Suprapubic skin (tissue), 4 donors: ENCODE measurements around the gene EYA3. TPM values are rescaled to one million over a fixed set of nuclear protein-coding genes. Genes with fewer than 3 reads are reported as not detected.

Experiments
- DNase-seq, 2 donors: peaks; one replicate each; pipeline ENCODE4 v3.0.0-alpha.2; 2019; ENCODE audit warnings: low spot score in 2 of 2
- H3K27ac ChIP-seq: fragments of 200-600 bp; sonication (generic); one replicate; pipeline ENCODE4 v1.5.1; 2019
- H3K27me3 ChIP-seq: fragments of 200-600 bp; sonication (generic); one replicate; pipeline ENCODE4 v1.5.1; 2019
- H3K36me3 ChIP-seq: fragments of 200-600 bp; sonication (generic); one replicate; pipeline ENCODE4 v1.5.1; 2019
- H3K4me1 ChIP-seq: fragments of 200-600 bp; sonication (generic); one replicate; pipeline ENCODE4 v1.5.1; 2019
- H3K4me3 ChIP-seq: fragments of 200-600 bp; sonication (generic); one replicate; pipeline ENCODE4 v1.5.1; 2019; ENCODE audit warnings: mild to moderate bottlenecking
- H3K9me3 ChIP-seq: fragments of 200-600 bp; sonication (generic); one replicate; pipeline ENCODE4 v1.5.1; 2019
- EP300 ChIP-seq: sonication (generic); formaldehyde crosslinking; IDR thresholded peaks from one replicate; pipeline ENCODE4 v1.6.1; 2017; ENCODE audit warnings: antibody characterized with exemption
- POLR2A ChIP-seq, 2 donors: fragments of 450-650 bp; IDR thresholded peaks; one replicate each; pipeline ENCODE4 v1.6.1; 2017; ENCODE audit warnings: antibody characterized with exemption in 2 of 2, mild to moderate bottlenecking in 2 of 2, moderate library complexity in 2 of 2
- POLR2AphosphoS5 ChIP-seq, 3 donors: sonication (generic); formaldehyde crosslinking; IDR thresholded peaks; one replicate each; pipeline ENCODE4 v1.6.1; 2017; ENCODE audit warnings: antibody characterized with exemption in 3 of 3
- WGBS: methylation state at CpG from one replicate; pipeline ENCODE4 v1.1.5; 2018; 5-methylcytosine and 5-hydroxymethylcytosine counted together
- total RNA-seq, 4 donors: library from RNA; depleted of rRNA; stranded (reverse); fragments of >200 nt; gene quantifications; one replicate each; pipeline ENCODE4 v1.1.0, GENCODE V29; 2016
- TF ChIP-seq, protein P1 (sequence below), 2 donors: fragments of 200-600 bp in 1 of 2; fragments of 450-650 bp in 1 of 2; sonication (generic) in 1 of 2; IDR thresholded peaks; one replicate each; pipeline ENCODE4 v1.5.1; 2016 to 2019; ENCODE audit warnings: antibody characterized with exemption in 2 of 2, mild to moderate bottlenecking in 1 of 2, moderate library complexity in 1 of 2

Gene EYA3
- total RNA-seq, 4 donors from 2014 or later: 15.4 to 20.3 (median 17.2) TPM

DNA sequence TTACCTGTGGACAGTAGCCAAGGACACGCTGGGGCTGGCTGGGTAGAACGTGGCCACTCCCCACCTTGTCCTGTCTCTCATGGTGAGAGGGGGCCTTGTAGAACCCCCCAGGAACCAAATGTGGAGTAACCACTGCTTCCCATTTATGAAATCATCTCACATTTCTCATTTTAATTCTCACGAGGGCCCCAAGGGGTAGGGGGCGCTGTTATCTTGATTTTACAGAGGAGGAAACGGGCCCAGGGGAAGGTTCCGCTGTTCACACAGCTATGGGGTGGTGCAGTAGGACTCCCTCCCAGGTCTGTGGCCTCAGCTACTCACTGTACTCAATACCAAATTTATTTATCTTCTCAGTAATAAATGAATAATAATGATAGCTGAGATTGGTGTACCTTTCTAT lies 148.1 kb downstream of the EYA3 start:
- Histone ChIP-seq H3K4me1 (peaks cover 4% of the 10 kb centered on the region), H3K9me3 (no peaks in the 10 kb centered on the region), H3K36me3 (no peaks in the 10 kb centered on the region), H3K27ac (no peak overlapping the region), H3K4me3 (no peak overlapping the region), H3K27me3 (peaks cover under 1% of the 10 kb centered on the region)
- TF ChIP-seq POLR2A (IDR thresholded peaks at IDR 0.05) (no peak), POLR2AphosphoS5 (IDR thresholded peaks at IDR 0.05) (no peak), EP300 (no peak)
- TF ChIP-seq, protein P1, sequence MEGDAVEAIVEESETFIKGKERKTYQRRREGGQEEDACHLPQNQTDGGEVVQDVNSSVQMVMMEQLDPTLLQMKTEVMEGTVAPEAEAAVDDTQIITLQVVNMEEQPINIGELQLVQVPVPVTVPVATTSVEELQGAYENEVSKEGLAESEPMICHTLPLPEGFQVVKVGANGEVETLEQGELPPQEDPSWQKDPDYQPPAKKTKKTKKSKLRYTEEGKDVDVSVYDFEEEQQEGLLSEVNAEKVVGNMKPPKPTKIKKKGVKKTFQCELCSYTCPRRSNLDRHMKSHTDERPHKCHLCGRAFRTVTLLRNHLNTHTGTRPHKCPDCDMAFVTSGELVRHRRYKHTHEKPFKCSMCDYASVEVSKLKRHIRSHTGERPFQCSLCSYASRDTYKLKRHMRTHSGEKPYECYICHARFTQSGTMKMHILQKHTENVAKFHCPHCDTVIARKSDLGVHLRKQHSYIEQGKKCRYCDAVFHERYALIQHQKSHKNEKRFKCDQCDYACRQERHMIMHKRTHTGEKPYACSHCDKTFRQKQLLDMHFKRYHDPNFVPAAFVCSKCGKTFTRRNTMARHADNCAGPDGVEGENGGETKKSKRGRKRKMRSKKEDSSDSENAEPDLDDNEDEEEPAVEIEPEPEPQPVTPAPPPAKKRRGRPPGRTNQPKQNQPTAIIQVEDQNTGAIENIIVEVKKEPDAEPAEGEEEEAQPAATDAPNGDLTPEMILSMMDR (IDR thresholded peaks at IDR 0.05): no peak
- DNase-seq: no peak
- 57% methylated on average over 6 of the region's 6 CpGs for WGBS

DNA sequence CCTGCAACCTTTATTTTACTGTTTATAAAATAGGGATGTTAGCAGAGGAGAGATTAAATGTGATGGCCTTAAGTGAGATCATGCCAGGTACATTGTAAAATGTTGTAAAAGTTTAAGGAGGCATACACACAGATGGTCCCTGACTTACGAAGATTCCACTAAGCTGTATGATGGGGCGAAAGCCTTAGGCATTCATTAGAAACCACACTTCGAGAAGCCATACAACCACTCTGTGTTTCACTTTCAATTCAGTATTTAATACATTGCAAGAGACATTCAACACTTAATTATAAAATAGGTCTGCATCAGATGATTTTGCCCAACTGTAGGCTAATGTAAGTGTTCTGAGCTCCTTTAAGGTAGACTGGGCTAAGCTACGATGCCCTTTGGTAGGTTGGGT lies 149.9 kb downstream of the EYA3 start:
- Histone ChIP-seq H3K27ac (no peak overlapping the region), H3K4me3 (no peak overlapping the region), H3K36me3 (no peaks in the 10 kb centered on the region), H3K9me3 (no peaks in the 10 kb centered on the region), H3K27me3 (peaks cover 6% of the 10 kb centered on the region), H3K4me1 (peaks cover 10% of the 10 kb centered on the region)
- no peak for TF ChIP-seq POLR2A (IDR thresholded peaks at IDR 0.05)
- WGBS: 91% methylated on average over 4 of the region's 4 CpGs
- no peak for DNase-seq

DNA sequence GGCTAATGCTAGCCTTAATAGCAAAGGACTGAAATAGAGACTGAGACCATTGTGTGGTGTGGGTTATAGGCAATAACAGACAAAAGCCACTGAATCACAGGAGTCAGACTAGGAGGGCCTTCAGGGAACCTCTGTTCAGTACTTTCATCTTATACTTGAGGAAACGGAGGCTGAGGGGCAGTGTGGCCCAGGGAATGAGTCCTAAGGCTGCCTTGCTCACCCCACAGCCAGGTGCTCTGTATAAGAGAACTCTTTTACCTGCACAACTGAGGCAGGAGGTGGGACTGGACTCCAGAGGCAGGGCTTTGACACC lies 150.9 kb downstream of the EYA3 start:
- peaks cover 10% of the 10 kb centered on the region for H3K4me1 ChIP-seq
- TF ChIP-seq, protein P1 (IDR thresholded peaks at IDR 0.05): no peak
- TF ChIP-seq POLR2A (IDR thresholded peaks at IDR 0.05) (no peak), POLR2AphosphoS5 (IDR thresholded peaks at IDR 0.05) (no peak), EP300 (no peak)
- H3K4me3 ChIP-seq: no peak overlapping the region
- H3K36me3 ChIP-seq: no peaks in the 10 kb centered on the region
- peaks cover 6% of the 10 kb centered on the region for H3K27me3 ChIP-seq
- H3K9me3 ChIP-seq: no peaks in the 10 kb centered on the region
- 83% methylated on average over 1 of the region's 1 CpG for WGBS
- no peak for DNase-seq
- no peak overlapping the region for H3K27ac ChIP-seq

DNA sequence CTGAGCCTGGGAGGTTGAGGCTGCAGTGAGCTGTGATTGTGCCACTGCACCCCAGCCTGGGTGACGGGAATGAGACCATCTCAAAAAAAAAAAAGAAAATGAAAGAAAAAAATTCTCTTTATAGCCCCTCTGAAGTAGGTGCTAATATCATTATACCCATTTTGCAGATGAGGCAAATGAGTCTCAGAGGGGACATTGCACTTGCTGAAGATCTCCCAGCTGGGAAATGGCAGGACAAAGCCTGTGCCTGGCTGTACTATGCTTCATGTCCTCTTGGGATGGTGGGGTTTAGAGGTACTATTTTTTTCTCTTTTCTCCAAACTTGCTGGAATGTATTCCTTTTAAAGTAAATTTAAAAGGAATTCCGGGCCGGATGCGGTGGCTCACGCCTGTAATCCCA lies 152.0 kb downstream of the EYA3 start:
- H3K4me3 ChIP-seq: no peak overlapping the region
- no peak for DNase-seq
- peaks cover 6% of the 10 kb centered on the region for H3K27me3 ChIP-seq
- H3K27ac ChIP-seq: no peak overlapping the region
- no peaks in the 10 kb centered on the region for H3K9me3 ChIP-seq
- 92% methylated on average over 5 of the region's 5 CpGs for WGBS
- TF ChIP-seq, protein P1 (IDR thresholded peaks at IDR 0.05): no peak
- no peak for TF ChIP-seq POLR2AphosphoS5 (IDR thresholded peaks at IDR 0.05)
- TF ChIP-seq POLR2A (IDR thresholded peaks at IDR 0.05): no peak
- no peak for TF ChIP-seq EP300
- peaks cover 10% of the 10 kb centered on the region for H3K4me1 ChIP-seq
- no peaks in the 10 kb centered on the region for H3K36me3 ChIP-seq

DNA sequence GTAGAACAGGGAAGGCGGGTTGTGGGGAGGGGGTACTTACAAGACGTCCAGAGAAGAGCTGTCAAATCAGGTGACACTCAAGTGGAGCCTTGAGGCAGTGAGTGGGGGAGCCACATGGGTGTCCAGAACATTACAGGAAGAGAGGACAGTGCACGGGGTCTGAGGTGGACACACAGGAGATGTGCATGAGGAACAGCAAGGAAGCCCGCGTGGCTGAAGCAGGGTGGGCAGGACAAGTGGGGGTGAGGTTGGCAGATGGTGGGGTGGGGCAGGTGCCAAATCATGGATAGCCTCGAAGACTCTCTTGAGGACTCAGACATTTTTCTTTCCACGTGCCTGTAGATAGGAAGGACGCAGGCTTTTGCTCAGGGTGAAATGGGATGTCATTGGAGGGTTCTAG lies 152.7 kb downstream of the EYA3 start:
- peaks cover 10% of the 10 kb centered on the region for H3K4me1 ChIP-seq
- TF ChIP-seq EP300 (no peak), POLR2A (IDR thresholded peaks at IDR 0.05) (no peak), POLR2AphosphoS5 (IDR thresholded peaks at IDR 0.05) (no peak)
- TF ChIP-seq, protein P1 (IDR thresholded peaks at IDR 0.05): no peak
- no peak for DNase-seq
- H3K27ac ChIP-seq: no peak overlapping the region
- H3K36me3 ChIP-seq: no peaks in the 10 kb centered on the region
- peaks cover 6% of the 10 kb centered on the region for H3K27me3 ChIP-seq
- 54% methylated on average over 8 of the region's 8 CpGs for WGBS
- H3K4me3 ChIP-seq: no peak overlapping the region
- no peaks in the 10 kb centered on the region for H3K9me3 ChIP-seq

DNA sequence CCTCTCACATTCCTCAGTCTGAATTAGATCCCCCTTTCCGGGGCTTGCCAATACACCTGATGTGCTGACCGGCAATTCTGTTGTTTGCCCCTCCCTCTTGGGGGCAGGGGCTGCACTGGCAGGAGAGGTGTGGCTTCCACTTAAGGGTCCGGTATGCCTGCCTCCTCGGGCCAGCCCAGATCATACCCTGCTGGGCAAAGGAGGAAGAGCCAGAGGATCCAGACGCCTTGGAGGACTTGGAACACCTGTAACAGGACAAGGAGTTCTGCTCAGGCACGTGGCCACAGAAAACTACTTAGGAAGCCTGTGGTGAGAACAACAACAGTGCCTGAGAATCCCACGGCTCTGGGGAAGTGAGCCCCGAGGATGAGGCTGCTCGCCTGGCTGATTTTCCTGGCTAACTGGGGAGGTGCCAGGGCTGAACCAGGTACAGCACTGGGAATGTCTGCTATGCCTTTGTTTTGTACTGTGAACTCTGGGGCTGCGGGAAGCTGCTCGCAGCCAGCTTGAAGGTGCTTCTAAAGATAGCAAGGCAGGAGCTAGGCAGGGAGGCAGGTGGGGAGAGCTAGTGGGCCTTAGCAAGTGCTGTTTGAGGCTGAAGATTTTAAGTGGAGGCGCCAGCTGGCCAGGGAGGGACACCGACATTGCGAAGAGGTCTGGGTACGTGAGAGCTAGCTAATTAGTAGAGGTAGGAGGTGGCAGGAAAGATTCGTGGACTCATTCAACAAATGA lies 153.4 kb downstream of the EYA3 start, which contains the start of gene SMPDL3B:
Gene SMPDL3B, plus strand, starts transcription at position 183 of the 732 bp plus-strand sequence. Its CDS starts 184 bp downstream, at position 367.
- Histone ChIP-seq H3K36me3 (no peaks in the 10 kb centered on the region), H3K27ac (no peak within 1 kb of the TSS), H3K4me1 (peaks cover 10% of the 10 kb centered on the region), H3K27me3 (peaks cover 6% of the 10 kb centered on the region), H3K9me3 (no peaks in the 10 kb centered on the region), H3K4me3 (peak within 1 kb of the TSS; percentile 8)
- 4% methylated on average over 16 of the region's 16 CpGs for WGBS
- no peak for DNase-seq
- TF ChIP-seq POLR2AphosphoS5 (IDR thresholded peaks at IDR 0.05): no peak
- TF ChIP-seq EP300: no peak
- TF ChIP-seq, protein P1 (IDR thresholded peaks at IDR 0.05): no peak
- TF ChIP-seq POLR2A (IDR thresholded peaks at IDR 0.05): no peak
